Hematopoietic multipotent progenitor cell treated with erythropoietin and hydrocortisone succinate and interleukin-3 and kit ligand, for 8 days (in vitro differentiated cells): Measurements from ENCODE around the gene MZT2A.
"Not testable (repeated sequence)": the region's sequence is repeated elsewhere in the genome, so short reads cannot be mapped to it uniquely, and the experiment has no call there.

Experiments used
- DNase-seq: peaks from one replicate; pipeline ENCODE4 v3.0.0-alpha.2; 2015

Gene MZT2A

DNA sequence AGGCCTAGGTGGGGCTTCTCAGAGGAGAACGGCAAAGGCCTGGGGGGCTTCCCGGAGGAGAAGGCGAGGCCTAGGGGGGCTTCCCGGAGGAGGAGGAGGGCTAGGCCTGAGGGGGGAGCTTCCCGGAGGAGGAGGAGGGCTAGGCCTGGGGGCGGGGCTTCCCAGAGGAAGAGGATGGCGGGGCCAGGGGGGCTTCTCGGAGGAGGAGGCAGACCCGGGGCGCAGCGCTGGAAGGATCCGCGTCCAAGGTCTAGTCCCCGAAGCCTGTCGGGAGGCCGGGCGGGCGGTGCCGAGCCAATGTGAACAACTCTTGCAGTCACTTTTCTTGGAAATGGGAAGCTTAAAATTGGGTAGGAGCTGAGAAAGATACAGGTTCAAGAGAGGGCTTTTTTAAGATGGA is 46.3 kb downstream of the MZT2A start:
- DNase-seq, result no peak

DNA sequence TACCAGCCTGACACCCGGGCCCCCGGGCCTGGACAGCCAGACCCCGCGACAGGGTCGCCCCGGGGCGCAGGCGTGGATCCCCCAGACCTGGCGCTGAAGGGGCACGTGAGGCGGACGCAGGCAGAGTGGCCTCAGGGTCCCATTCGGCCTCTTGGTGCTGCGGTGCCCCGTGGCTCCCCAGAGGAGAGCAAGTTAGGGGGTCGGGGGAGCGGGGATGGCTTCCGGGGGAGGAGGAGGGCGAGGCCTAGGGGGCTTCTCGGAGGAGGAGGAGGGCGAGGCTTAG is 46.7 kb downstream of the MZT2A start:
- not testable (repeated sequence) for DNase-seq

DNA sequence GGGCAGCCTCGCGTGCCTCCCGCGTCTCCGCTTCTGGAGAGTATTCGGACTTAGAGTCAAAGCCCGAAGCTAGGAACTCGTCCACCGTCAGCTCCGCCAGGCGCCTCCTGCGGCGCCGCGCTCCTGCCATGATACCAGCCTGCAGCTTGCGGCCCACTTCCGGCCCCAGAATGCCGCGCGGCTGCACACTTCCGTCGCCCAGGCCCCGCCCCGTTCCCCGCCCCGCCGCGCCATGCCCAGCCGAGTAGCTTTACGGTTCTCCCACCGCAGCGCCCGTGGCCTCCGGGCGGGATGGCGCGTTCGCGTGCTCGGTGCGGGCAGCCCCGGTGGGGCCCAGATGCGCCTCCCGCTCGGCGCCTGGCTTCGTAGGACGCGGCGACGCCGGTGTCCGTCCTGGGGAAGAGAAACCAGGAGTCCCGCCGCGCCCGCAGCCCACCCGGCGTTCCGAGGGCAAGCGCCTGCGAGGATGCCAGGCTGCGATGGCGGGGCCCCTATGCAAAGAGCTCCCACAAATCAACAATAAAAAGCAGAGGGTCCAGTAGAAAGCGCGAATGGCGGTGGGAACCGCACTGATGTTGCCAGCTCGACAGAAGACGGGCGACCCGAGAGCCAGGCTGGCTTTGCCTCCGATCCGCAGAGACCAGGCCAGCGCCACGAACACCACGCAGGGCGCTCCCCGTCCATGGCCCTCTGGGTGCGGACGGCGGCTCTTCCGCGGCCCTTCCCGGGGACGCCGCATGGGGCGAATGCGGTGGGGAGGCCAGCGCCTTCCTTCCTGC is 47.3 kb downstream of the MZT2A start:
- DNase-seq, result not testable (repeated sequence)

DNA sequence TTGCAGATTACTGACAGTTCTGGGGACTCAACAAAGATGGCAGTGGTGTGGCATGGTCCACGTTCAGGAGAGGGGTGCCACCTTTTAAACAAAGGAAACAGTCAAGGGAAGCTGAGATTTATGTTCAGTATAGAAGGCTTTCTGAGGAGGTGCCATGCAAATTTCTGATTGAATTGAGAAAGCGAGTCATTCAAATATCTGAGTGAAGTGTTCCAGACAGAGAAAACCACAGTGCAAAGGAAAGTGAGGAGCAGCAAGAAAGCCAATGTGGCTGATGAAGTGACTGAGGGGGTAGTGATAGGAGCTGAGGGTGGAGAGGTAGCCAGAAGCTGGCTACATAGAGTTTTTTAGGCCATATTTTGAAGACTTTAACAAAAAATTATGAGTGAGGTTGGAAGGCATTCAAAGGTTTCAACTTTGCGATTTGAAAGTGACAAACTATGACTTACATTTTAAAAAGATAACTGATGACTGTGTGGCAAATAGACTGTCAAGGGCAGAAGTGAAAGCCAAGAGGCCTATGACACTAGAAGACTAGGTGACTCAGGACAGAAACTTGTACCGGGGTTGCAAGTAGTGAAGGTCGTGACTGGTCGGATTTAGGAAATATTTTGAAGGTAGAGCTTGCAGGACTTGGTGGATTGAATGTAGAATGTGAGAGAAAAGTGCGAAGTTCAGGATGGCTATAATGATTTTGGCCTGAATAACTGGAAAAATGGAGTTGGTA is 51.3 kb downstream of the MZT2A start:
- DNase-seq, result not testable (repeated sequence)
